A549 (cell line): ENCODE measurements around the gene PDF.

Source experiments
- CTCF ChIP-seq: fragments of >200 bp; sonication (Bioruptor Twin); formaldehyde crosslinking; IDR thresholded peaks from 3 replicates; pipeline ENCODE4 v1.5.1; 2016
- MAZ ChIP-seq: fragments of 150-350 bp; IDR thresholded peaks from 2 replicates; pipeline ENCODE4 v1.6.1; 2014; ENCODE audit warnings: antibody characterized with exemption, low read depth, low read length, borderline replicate concordance
- MYC ChIP-seq: IDR thresholded peaks from 2 replicates; pipeline ENCODE4 v1.6.1; 2012; ENCODE audit warnings: mild to moderate bottlenecking, inconsistent platforms, low read length, improper control_type of control experiment, borderline replicate concordance
- REST ChIP-seq: fragments of 200-600 bp; sonication (generic); IDR thresholded peaks from 2 replicates; pipeline ENCODE4 v1.6.1; 2016; ENCODE audit warnings: antibody characterized with exemption, mild to moderate bottlenecking, moderate library complexity
- ZNF302 ChIP-seq: fragments of 250-450 bp; sonication (Bioruptor Pico); IDR thresholded peaks from 2 replicates; pipeline ENCODE4 v1.9.0; 2021; ENCODE audit warnings: inconsistent platforms, mild to moderate bottlenecking, moderate library complexity

GRCh38 chr16:69318177-69318910, 12.0 kb downstream of the PDF start:
- TF ChIP-seq REST (no peak), CTCF (no peak), MAZ (no peak), ZNF302 (CRISPR knock-in tag) (no peak), MYC (no peak)
